A549 (cell line): ENCODE measurements around the gene PRDM1.

ENCODE experiments used
- CEBPB ChIP-seq, 2 experiments: fragments of >200 bp in 1 of 2; sonication (Bioruptor Twin) in 1 of 2; formaldehyde crosslinking in 1 of 2; IDR thresholded peaks; 2 replicates each; pipeline ENCODE4 v1.6.1; 2012 to 2016
- CHD4 ChIP-seq: fragments of 200-600 bp; sonication (generic); IDR thresholded peaks from 2 replicates; pipeline ENCODE4 v1.6.1; 2016; ENCODE audit warnings: antibody characterized with exemption, mild to moderate bottlenecking, borderline replicate concordance
- TF ChIP-seq, protein P1 (sequence below): fragments of >200 bp; sonication (Bioruptor Twin); formaldehyde crosslinking; IDR thresholded peaks from 3 replicates; pipeline ENCODE4 v1.5.1; 2016

DNA sequence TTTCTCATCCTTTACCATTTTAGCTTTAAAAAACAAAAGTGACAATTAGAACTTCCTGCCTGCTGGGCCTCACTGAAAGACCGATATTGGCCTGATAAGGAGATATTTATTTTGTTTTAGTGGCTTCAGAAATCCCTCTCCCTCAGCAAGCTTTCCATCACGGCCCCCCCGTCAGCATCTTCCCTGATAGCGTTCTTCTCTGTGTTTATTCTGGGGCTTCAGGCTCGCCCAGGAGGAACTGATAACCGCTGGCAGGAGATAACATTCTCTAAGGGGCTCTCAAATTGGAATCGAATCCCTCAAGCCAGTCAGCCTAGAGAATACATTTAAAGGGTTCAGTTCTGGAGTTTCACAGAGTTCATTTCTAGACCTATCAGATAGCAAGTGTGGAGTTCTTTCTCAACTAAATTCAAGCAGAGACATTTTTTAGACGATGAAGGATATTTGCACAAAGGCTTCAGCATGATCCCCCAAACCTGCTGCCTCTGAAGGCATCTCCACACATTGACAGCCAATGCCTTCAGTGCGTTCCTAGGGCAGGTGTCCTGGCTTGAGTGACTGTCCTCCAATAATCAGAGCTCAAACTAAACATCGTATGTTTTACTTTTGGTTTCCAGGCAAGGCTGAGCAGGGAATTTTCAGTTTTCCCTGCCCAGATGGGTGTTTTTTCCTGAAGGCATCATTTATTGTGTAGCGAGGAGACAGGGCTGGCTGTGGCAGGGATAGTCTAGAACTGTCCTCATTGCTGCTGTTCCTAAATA lies 17.0 kb downstream of the PRDM1 start:
- TF ChIP-seq, protein P1, sequence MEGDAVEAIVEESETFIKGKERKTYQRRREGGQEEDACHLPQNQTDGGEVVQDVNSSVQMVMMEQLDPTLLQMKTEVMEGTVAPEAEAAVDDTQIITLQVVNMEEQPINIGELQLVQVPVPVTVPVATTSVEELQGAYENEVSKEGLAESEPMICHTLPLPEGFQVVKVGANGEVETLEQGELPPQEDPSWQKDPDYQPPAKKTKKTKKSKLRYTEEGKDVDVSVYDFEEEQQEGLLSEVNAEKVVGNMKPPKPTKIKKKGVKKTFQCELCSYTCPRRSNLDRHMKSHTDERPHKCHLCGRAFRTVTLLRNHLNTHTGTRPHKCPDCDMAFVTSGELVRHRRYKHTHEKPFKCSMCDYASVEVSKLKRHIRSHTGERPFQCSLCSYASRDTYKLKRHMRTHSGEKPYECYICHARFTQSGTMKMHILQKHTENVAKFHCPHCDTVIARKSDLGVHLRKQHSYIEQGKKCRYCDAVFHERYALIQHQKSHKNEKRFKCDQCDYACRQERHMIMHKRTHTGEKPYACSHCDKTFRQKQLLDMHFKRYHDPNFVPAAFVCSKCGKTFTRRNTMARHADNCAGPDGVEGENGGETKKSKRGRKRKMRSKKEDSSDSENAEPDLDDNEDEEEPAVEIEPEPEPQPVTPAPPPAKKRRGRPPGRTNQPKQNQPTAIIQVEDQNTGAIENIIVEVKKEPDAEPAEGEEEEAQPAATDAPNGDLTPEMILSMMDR: no peak
- TF ChIP-seq CHD4: no peak
- TF ChIP-seq CEBPB (IDR thresholded peaks at IDR 0.05): no peak
